PFSK-1 (cell line): ENCODE results near the gene PLXDC2.

Experiments
- FOXP2 ChIP-seq: optimal IDR thresholded peaks from 2 replicates; pipeline ENCODE3; 2011; ENCODE audit warnings: borderline replicate concordance, control low read depth, inconsistent platforms; ENCODE audit not compliant: insufficient read depth; ENCODE audit errors: extremely low read length, extremely low read depth
- POLR2AphosphoS5 ChIP-seq: IDR thresholded peaks from 2 replicates; pipeline ENCODE4 v1.6.1; 2012; ENCODE audit warnings: low read depth, mild to moderate bottlenecking, control low read depth, low read length, moderate library complexity
- SIN3A ChIP-seq: IDR thresholded peaks from 2 replicates; pipeline ENCODE4 v1.6.1; 2012; ENCODE audit warnings: mild to moderate bottlenecking, low read length, moderate library complexity, borderline replicate concordance; ENCODE audit not compliant: insufficient read depth
- TAF1 ChIP-seq: IDR thresholded peaks from 2 replicates; pipeline ENCODE4 v1.6.1; 2012; ENCODE audit warnings: low read length, control low read depth, borderline replicate concordance; ENCODE audit not compliant: insufficient read depth
- TF ChIP-seq, protein P1 (sequence below), 2 experiments: IDR thresholded peaks; 2 replicates each; pipeline versions ENCODE4 v1.6.1 to v1.8.0; 2011 to 2012; ENCODE audit warnings: low read depth in 2 of 2, low read length in 2 of 2, control low read depth in 1 of 2, inconsistent platforms in 1 of 2, mild to moderate bottlenecking in 1 of 2, moderate library complexity in 1 of 2; ENCODE audit not compliant: insufficient read depth in 1 of 2

PLXDC2 gene

DNA sequence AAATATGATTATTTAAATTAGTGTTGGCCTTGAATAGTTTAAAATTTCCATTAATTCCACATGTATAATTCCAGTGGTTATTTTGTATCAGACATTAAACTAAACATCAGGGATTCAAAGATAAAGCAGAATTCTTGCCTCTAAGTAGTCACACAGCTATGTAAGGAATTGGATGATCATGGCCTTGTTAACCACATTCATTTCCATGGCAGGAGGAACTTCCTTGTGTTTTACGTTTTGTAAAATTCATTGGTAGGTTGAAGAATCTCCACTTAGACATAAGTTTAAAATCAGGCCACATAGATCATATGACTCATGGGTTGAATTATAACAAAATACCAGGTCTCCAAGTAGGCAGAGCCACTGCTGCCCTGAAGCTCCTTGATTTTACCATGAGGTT, 289.7 kb downstream of the PLXDC2 start:
- no peak for TF ChIP-seq POLR2AphosphoS5
- TF ChIP-seq SIN3A, result no peak
- TF ChIP-seq, protein P1, sequence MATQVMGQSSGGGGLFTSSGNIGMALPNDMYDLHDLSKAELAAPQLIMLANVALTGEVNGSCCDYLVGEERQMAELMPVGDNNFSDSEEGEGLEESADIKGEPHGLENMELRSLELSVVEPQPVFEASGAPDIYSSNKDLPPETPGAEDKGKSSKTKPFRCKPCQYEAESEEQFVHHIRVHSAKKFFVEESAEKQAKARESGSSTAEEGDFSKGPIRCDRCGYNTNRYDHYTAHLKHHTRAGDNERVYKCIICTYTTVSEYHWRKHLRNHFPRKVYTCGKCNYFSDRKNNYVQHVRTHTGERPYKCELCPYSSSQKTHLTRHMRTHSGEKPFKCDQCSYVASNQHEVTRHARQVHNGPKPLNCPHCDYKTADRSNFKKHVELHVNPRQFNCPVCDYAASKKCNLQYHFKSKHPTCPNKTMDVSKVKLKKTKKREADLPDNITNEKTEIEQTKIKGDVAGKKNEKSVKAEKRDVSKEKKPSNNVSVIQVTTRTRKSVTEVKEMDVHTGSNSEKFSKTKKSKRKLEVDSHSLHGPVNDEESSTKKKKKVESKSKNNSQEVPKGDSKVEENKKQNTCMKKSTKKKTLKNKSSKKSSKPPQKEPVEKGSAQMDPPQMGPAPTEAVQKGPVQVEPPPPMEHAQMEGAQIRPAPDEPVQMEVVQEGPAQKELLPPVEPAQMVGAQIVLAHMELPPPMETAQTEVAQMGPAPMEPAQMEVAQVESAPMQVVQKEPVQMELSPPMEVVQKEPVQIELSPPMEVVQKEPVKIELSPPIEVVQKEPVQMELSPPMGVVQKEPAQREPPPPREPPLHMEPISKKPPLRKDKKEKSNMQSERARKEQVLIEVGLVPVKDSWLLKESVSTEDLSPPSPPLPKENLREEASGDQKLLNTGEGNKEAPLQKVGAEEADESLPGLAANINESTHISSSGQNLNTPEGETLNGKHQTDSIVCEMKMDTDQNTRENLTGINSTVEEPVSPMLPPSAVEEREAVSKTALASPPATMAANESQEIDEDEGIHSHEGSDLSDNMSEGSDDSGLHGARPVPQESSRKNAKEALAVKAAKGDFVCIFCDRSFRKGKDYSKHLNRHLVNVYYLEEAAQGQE (IDR thresholded peaks at IDR 0.05; ENCODE audit: insufficient read depth in 1 of 2, low read depth in 2 of 2, low read length in 2 of 2), result no peak
- TF ChIP-seq TAF1, result no peak
- TF ChIP-seq FOXP2, result no peak

DNA sequence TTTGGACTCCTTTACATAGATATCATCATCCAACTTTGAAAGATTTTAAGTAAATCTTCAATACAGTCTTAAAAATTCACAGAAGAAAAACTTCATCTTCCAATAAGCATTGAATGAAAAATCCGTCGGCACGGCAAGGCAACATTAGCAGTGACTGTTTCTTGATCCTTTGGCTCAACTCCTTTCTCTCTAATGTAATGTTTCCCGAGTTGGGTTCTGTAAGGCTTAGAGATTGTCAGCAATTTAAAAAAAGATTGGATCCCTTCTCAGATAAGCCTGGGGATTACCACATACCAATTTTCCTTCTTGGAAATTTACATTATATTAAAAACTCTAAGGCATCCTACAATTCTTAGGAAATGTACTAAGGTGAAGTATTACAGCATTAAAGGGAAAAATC, 291.8 kb downstream of the PLXDC2 start:
- no peak for TF ChIP-seq FOXP2
- TF ChIP-seq TAF1, result no peak
- TF ChIP-seq, protein P1 (IDR thresholded peaks at IDR 0.05; ENCODE audit: insufficient read depth in 1 of 2, low read depth in 2 of 2, low read length in 2 of 2), result no peak
- TF ChIP-seq SIN3A, result no peak
- no peak for TF ChIP-seq POLR2AphosphoS5

DNA sequence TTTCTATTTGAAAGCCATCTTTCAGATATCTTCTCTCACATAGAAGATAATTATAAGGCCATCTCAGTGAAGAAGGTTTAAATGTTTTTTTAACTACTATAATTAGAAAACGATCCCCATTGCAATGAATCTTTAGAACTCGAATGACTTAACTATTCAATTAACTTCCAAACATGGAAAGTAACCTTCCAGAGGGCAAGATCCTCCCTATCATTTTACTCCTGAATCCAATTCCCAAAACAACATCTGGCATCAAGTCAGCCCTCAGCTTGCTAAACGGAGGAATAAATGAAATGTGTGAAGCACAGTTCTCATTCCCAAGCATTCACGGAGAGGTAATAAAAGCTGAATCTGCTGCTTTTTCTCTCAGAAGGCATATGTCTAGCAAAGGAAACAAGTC, 293.4 kb downstream of the PLXDC2 start:
- no peak for TF ChIP-seq SIN3A
- TF ChIP-seq FOXP2, result no peak

DNA sequence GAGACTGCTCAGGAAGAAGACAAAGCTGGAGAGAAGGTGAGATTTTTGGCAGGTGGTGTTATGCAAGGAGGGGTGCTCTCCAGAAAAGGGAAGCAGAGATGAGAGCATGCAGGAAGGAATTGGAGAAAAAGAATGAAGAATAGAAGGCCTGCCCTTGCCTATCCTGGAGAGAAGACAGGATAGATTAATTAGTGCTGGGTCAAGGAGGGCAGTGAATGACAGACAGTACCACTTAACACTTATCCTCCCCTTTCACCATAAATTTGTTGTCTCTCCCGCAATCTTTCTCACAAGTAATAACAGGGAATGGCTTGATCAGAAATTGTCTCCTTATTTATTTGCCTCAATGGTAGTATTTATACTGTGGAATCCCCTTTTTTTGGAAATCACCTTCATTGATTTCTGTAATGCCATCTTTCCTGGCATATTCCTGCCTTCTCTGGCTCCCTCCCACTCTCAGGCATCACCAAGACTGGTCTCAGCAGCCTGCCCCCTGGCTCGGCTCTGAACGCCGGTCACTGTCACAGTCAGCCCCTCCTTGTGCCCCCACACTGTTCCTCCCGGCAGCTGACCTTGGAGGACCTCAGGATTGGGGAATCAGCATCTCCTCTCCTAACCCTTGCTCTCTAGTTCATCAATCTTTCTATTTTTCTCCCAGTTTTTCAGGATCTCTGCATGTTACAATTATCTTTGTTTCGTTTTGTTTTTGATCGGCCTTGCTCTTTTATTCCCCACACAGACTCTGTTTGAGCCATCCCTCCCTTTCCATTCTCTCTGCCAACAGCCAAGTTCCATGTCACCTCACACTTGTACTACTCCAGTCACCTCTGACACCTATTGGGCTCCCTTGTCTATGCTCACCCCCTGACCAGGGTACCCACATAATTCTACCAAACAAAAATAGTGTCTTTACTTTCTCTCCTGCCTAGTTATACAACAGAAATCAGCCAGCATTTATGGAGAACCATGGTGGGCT, 294.2 kb downstream of the PLXDC2 start:
- TF ChIP-seq POLR2AphosphoS5 (no peak), FOXP2 (no peak), SIN3A (no peak), TAF1 (no peak)
- TF ChIP-seq, protein P1 (IDR thresholded peaks at IDR 0.05; ENCODE audit: insufficient read depth in 1 of 2, low read depth in 2 of 2, low read length in 2 of 2), result no peak

DNA sequence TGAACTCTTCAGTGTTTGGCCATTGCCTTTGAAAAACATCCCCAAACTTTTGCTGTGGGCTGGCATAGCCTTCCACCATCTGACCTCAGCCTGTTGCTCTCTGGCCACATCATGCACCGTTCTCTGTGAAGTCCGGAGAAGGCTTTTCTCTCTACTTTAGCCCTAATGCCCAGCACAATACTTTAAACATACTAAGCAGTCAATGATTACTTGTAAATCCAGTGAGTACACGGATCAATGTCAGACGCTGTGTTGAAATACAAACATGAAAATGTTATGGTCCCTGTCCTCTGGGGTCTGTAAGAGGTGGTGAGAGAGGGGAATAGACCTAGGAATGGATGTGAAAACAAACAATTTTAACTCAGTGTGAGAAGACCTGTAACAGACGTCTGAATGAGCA, 297.9 kb downstream of the PLXDC2 start:
- TF ChIP-seq FOXP2 (no peak), TAF1 (no peak), POLR2AphosphoS5 (no peak), SIN3A (no peak)
- TF ChIP-seq, protein P1 (IDR thresholded peaks at IDR 0.05; ENCODE audit: insufficient read depth in 1 of 2, low read depth in 2 of 2, low read length in 2 of 2), result no peak
